Measurements from ENCODE around the gene ALG3. TPM values are rescaled to one million over a fixed set of nuclear protein-coding genes. Genes with fewer than 3 reads are reported as not detected.

Gene ALG3
- total RNA-seq, 1 donor from 2014 or later: 73.7 TPM

DNA sequence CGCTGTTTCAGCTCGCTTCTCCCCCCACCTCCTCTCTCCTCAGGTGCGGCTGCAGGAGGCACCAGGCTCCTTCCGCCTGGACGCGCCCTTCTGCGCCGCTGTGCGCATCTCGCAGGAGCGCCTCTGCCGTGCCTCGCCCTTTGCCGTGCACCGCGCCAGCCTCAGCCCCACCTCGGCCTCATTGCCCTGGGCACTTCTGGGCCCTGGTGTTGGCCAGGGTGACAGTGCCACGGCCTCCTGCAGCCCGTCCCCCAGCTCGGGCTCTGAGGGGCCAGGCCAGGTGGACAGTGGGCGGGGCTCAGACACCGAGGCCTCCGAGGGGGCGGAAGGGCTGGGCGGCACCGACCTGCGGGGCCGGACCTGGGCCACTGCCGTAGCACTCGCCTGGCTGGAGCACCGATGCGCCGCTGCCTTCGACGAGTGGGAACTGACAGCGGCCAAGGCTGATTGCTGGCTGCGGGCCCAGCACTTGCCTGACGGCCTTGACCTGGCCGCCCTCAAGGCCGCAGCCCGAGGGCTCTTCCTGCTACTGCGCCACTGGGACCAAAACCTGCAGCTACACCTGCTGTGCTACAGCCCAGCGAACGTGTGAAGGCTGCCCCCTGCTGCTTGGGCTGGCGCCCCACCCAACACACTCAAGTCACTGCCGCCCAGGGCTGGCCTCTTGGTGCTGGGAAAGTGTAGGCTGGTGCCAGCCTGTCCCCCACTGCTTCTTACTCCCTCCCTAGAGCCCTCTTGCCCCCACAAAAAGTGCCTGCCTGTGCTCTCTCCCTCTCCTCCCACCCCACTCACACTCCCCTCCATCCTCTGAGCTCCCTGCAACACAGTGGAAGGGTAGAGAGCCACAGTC lies 7.1 kb downstream of the ALG3 start:
- Histone ChIP-seq H3K27me3 (ENCODE audit: control insufficient read depth, insufficient read depth, low read length) (peaks cover 13% of the 10 kb centered on the region), H3K4me3 (ENCODE audit: low read depth, low read length) (no peak overlapping the region), H3K36me3 (ENCODE audit: control insufficient read depth, insufficient read depth, low read length) (no peaks in the 10 kb centered on the region)
- TF ChIP-seq, protein P1, sequence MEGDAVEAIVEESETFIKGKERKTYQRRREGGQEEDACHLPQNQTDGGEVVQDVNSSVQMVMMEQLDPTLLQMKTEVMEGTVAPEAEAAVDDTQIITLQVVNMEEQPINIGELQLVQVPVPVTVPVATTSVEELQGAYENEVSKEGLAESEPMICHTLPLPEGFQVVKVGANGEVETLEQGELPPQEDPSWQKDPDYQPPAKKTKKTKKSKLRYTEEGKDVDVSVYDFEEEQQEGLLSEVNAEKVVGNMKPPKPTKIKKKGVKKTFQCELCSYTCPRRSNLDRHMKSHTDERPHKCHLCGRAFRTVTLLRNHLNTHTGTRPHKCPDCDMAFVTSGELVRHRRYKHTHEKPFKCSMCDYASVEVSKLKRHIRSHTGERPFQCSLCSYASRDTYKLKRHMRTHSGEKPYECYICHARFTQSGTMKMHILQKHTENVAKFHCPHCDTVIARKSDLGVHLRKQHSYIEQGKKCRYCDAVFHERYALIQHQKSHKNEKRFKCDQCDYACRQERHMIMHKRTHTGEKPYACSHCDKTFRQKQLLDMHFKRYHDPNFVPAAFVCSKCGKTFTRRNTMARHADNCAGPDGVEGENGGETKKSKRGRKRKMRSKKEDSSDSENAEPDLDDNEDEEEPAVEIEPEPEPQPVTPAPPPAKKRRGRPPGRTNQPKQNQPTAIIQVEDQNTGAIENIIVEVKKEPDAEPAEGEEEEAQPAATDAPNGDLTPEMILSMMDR (IDR thresholded peaks at IDR 0.05; ENCODE audit: insufficient read depth, low read length, poor library complexity, severe bottlenecking): peak; percentile 72
- no peak for DNase-seq (ENCODE audit: low read depth)

DNA sequence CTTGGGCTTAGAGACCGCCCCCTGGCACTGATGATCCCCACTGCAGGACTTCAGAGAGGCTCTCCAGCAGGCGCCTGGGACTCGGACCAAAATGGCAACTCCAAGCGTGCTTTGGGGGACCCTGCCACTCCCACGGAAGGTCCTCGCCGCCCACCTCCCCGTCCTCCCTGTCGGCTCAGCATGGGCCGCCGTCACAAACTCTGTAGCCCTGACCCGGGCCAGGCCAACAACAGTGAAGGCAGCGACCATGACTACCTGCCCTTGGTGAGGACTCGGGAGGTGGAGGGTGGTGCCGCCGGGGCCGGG lies 7.7 kb downstream of the ALG3 start:
- TF ChIP-seq, protein P1 (IDR thresholded peaks at IDR 0.05; ENCODE audit: insufficient read depth, low read length, poor library complexity, severe bottlenecking): no peak

DNA sequence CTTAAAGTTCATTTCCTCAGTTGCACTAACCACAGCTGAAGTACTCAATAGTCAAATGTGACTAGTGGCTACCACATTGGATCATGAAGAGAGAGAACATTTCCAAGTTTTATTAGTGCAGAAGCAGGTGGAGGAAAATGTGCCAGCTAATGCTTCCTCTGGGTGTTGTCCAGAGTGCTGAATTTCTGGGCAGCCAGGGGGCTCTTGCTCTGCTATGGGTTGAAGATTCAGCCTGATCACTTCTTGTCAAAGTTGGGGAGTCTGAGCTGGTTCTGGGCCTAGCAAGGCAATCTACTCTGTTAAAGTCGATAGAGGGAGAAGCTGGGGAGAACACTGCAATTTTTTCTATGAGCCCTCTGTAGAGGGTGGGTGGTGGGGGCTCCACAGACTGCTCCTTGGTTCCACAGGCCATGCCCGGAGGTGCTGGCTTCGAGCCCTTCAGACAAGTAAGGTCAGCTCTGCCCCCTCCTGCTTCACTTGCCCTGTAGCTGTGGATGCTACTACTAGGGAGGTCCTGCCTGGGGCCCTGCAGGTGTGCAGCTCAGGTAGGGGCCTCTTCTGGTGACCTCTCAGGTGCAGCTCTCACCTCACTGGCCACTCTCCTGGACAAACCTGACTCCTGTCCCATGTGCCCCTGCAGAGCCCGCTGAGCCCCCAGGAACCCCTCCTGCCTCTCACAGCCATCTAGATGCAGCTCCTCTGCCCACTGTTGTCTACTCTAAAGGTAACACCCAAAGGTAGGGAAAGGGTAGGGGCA lies 8.2 kb downstream of the ALG3 start:
- peaks cover 15% of the 10 kb centered on the region for H3K27me3 ChIP-seq (ENCODE audit: control insufficient read depth, insufficient read depth, low read length)
- no peaks in the 10 kb centered on the region for H3K36me3 ChIP-seq (ENCODE audit: control insufficient read depth, insufficient read depth, low read length)
- no peak for DNase-seq (ENCODE audit: low read depth)
- no peak overlapping the region for H3K4me3 ChIP-seq (ENCODE audit: low read depth, low read length)
- TF ChIP-seq, protein P1 (IDR thresholded peaks at IDR 0.05; ENCODE audit: insufficient read depth, low read length, poor library complexity, severe bottlenecking): no peak

More for the DNA sequence above, 7.7 kb downstream of the ALG3 start:
- H3K4me3 ChIP-seq (ENCODE audit: low read depth, low read length): no peak overlapping the region
- DNase-seq (ENCODE audit: low read depth): no peak
- no peaks in the 10 kb centered on the region for H3K36me3 ChIP-seq (ENCODE audit: control insufficient read depth, insufficient read depth, low read length)
- peaks cover 15% of the 10 kb centered on the region for H3K27me3 ChIP-seq (ENCODE audit: control insufficient read depth, insufficient read depth, low read length)

DNA sequence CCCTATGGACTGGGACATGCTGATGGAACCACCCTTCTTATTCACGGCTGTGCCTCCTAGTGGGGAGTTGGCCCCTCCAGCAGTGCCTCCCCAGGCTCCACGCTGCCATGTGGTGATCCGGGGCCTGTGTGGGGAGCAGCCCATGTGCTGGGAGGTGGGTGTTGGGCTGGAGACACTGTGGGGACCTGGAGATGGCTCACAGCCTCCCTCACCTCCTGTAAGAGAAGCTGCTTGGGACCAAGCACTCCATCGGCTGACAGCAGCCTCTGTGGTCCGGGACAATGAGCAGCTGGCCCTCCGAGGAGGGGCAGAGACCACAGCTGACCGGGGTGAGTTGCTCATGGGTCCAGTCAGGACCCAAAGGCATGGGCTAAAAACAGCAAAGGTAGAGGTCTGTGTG lies 9.1 kb downstream of the ALG3 start:
- no peaks in the 10 kb centered on the region for H3K36me3 ChIP-seq (ENCODE audit: control insufficient read depth, insufficient read depth, low read length)
- H3K4me3 ChIP-seq (ENCODE audit: low read depth, low read length): no peak overlapping the region
- DNase-seq (ENCODE audit: low read depth): no peak
- TF ChIP-seq, protein P1 (IDR thresholded peaks at IDR 0.05; ENCODE audit: insufficient read depth, low read length, poor library complexity, severe bottlenecking): no peak
- H3K27me3 ChIP-seq (ENCODE audit: control insufficient read depth, insufficient read depth, low read length): peaks cover 15% of the 10 kb centered on the region

DNA sequence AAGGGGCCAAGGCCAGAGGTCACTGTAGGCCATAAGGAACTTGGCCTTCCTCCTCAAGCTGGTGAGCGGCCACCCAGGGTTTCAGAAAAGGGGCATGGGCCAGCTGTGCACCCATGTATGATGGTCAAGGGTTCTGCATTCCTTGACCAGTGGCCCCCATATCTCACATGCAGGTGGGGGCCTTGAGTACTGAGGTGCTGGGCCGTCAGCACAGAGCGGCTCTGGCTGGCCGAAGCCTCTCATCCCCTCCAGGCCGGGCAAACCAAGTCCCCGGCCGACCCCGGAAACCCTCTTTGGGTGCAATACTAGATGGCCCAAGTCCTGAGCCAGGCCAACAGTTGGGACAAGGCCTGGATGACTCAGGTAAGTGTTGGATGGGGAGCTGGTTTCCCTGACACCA lies 9.5 kb downstream of the ALG3 start:
- no peak for DNase-seq (ENCODE audit: low read depth)
- no peak overlapping the region for H3K4me3 ChIP-seq (ENCODE audit: low read depth, low read length)
- peaks cover 15% of the 10 kb centered on the region for H3K27me3 ChIP-seq (ENCODE audit: control insufficient read depth, insufficient read depth, low read length)
- TF ChIP-seq, protein P1 (IDR thresholded peaks at IDR 0.05; ENCODE audit: insufficient read depth, low read length, poor library complexity, severe bottlenecking): no peak
- no peaks in the 10 kb centered on the region for H3K36me3 ChIP-seq (ENCODE audit: control insufficient read depth, insufficient read depth, low read length)
